GM12878 (cell line): Measurements from ENCODE around the gene CD96. TPM values are rescaled to one million over a fixed set of nuclear protein-coding genes. Genes with fewer than 3 reads are reported as not detected.

ENCODE experiments used
- ATAC-seq: fragments of 200-7000 bp; cut with Tn5 transposase; 3 replicates; pipeline ENCODE4 v1.9.1; 2020; ENCODE audit warnings: mild to moderate bottlenecking, moderate library complexity
- BruUV-seq: library from RNA; stranded (reverse); fragments of 400-500 nt; replicated peaks from 2 replicates; lab custom pipeline; 2021; lab: Mats Ljungman, UMichigan
- CTCF ChIA-PET: fragments of 300-600 bp; sonication (Branson Sonifier 250); formaldehyde crosslinking; extraction: SDS; loops from one replicate; lab custom pipeline; 2021; ENCODE audit warnings: inconsistent platforms; lab: Yijun Ruan, JAX
- POLR2A ChIA-PET: fragments of 350-600 bp; formaldehyde crosslinking; extraction: SDS; loops from one replicate; lab custom pipeline; 2021; ENCODE audit warnings: inconsistent platforms; lab: Charles Lee
- RAD21 ChIA-PET: fragments of 300-600 bp; sonication (Branson Sonifier 250); formaldehyde crosslinking; loops from one replicate; lab custom pipeline; 2023; ENCODE audit warnings: antibody characterized with exemption; ENCODE audit not compliant: unreplicated experiment; lab: Charles Lee
- SMC1A ChIA-PET: fragments of 300-600 bp; sonication (Branson Sonifier 250); formaldehyde crosslinking; loops from one replicate; lab custom pipeline; 2023; ENCODE audit not compliant: unreplicated experiment, uncharacterized antibody; lab: Charles Lee
- DNase-seq: peaks from one replicate; pipeline ENCODE4 v3.0.0-alpha.2; 2011; ENCODE audit warnings: low read depth, low spot score
- FAIRE-seq: peaks from 3 replicates; lab custom pipeline; 2011; peaks lifted over from hg19 to GRCh38; lab: Jason Lieb, UNC
- H2AFZ ChIP-seq: 2 replicates; pipeline ENCODE4 v1.6.0; 2011; ENCODE audit warnings: low read depth, low read length, control low read depth; ENCODE audit not compliant: control insufficient read depth
- H3K27ac ChIP-seq: 2 replicates; pipeline ENCODE4 v1.5.1; 2011; ENCODE audit warnings: control low read depth; ENCODE audit not compliant: control insufficient read depth, insufficient read depth
- H3K27me3 ChIP-seq, 2 experiments: replicated peaks in 1 of 2; 2 replicates each; pipeline versions ENCODE4 v1.6.0 to v1.6.1; 2011; ENCODE audit warnings: low read length in 1 of 2; ENCODE audit not compliant: control insufficient read depth in 2 of 2, insufficient read depth in 2 of 2
- H3K36me3 ChIP-seq, 2 experiments: 2 replicates each; pipeline ENCODE4 v1.5.1; 2011; ENCODE audit warnings: low read length in 1 of 2; ENCODE audit not compliant: control insufficient read depth in 2 of 2, insufficient read depth in 2 of 2
- H3K4me1 ChIP-seq: 2 replicates; pipeline ENCODE4 v1.6.1; 2011; ENCODE audit warnings: mild to moderate bottlenecking, low read length, moderate library complexity, mixed read lengths; ENCODE audit not compliant: control insufficient read depth, insufficient read depth
- H3K4me2 ChIP-seq: 2 replicates; pipeline ENCODE4 v1.6.0; 2011; ENCODE audit warnings: control low read depth; ENCODE audit not compliant: control insufficient read depth, insufficient read depth
- H3K4me3 ChIP-seq: fragments of 200-600 bp; sonication (generic); 2 replicates; pipeline ENCODE4 v1.5.1; 2016
- H3K79me2 ChIP-seq: 2 replicates; pipeline ENCODE4 v1.6.0; 2011; ENCODE audit warnings: low read length; ENCODE audit not compliant: control insufficient read depth, insufficient read depth
- H3K9ac ChIP-seq: 2 replicates; pipeline ENCODE4 v1.8.0; 2011; ENCODE audit warnings: low read length, control low read depth, mixed read lengths; ENCODE audit not compliant: control insufficient read depth, insufficient read depth
- H3K9me3 ChIP-seq: replicated peaks from 3 replicates; pipeline ENCODE4 v1.5.1; 2011; ENCODE audit warnings: mild to moderate bottlenecking, low read length; ENCODE audit not compliant: control insufficient read depth, insufficient read depth
- H4K20me1 ChIP-seq: 2 replicates; pipeline ENCODE4 v1.6.0; 2011; ENCODE audit not compliant: control insufficient read depth, insufficient read depth
- CBX3 ChIP-seq: fragments of 200-600 bp; sonication (generic); IDR thresholded peaks from 2 replicates; pipeline ENCODE4 v1.6.1; 2016; ENCODE audit warnings: low read depth, borderline replicate concordance
- EZH2 ChIP-seq: IDR thresholded peaks from 2 replicates; pipeline ENCODE4 v1.6.1; 2012; ENCODE audit warnings: low read depth, mild to moderate bottlenecking, control low read depth, inconsistent platforms, low read length, borderline replicate concordance; ENCODE audit not compliant: control insufficient read depth
- HDAC6 ChIP-seq: fragments of 200-600 bp; sonication (generic); IDR thresholded peaks from one replicate; pipeline ENCODE4 v1.8.0; 2017; ENCODE audit warnings: antibody characterized with exemption; ENCODE audit not compliant: unreplicated experiment
- IRF5 ChIP-seq: fragments of 450-650 bp; IDR thresholded peaks from 2 replicates; pipeline ENCODE4 v1.6.1; 2017; ENCODE audit warnings: borderline replicate concordance
- LARP7 ChIP-seq: fragments of 450-650 bp; IDR thresholded peaks from 2 replicates; pipeline ENCODE4 v1.6.1; 2017; ENCODE audit warnings: mild to moderate bottlenecking
- RUNX3 ChIP-seq: IDR thresholded peaks from 2 replicates; pipeline ENCODE4 v1.6.1; 2012; ENCODE audit warnings: low read length, inconsistent platforms
- TAF1 ChIP-seq: IDR thresholded peaks from 2 replicates; pipeline ENCODE4 v1.6.1; 2011; ENCODE audit warnings: mild to moderate bottlenecking, low read depth, low read length, borderline replicate concordance
- TBL1XR1 ChIP-seq: IDR thresholded peaks from 2 replicates; pipeline ENCODE4 v1.6.1; 2012; ENCODE audit warnings: low read depth, low read length, improper control_type of control experiment
- ZBTB40 ChIP-seq: fragments of 450-650 bp; IDR thresholded peaks from 2 replicates; pipeline ENCODE4 v1.6.1; 2016; ENCODE audit warnings: mild to moderate bottlenecking, moderate library complexity, borderline replicate concordance
- WGBS: methylation state at CpG from one replicate; pipeline ENCODE4 v1.1.6; 2016; ENCODE audit warnings: low lambda C conversion rate; ENCODE audit not compliant: insufficient replicate concordance, insufficient coverage; ENCODE audit errors: missing lambda C conversion rate; 5-methylcytosine and 5-hydroxymethylcytosine counted together
- in situ Hi-C: fragments of 300-500 bp; cut with MboI; formaldehyde crosslinking; loops from 9 replicates; pipeline ENCODE4 v1.14.3; 2018; ENCODE audit warnings: mixed read lengths
- intact Hi-C: fragments of 100-400 bp; cut with micrococcal nuclease; formaldehyde crosslinking; loops from one replicate; pipeline ENCODE4 v1.14.2; 2022; ENCODE audit not compliant: unreplicated experiment
- polyA plus RNA-seq, 11 experiments: library from polyadenylated mRNA; depleted of rRNA in 4 of 11; unstranded in 6 of 11; stranded (reverse) in 5 of 11; fragments of >200 nt; fragmentation: Nextera tagmentation in 4 of 11; fragmentation: Illumina TruSeq in 1 of 11; extraction: Ambion mirVana in 4 of 11; extraction: Trizol in 1 of 11; gene quantifications; 1 replicate in 1 of 11; 2 replicates in 10 of 11; pipeline versions ENCODE4 v1.2.1 to v1.2.3, GENCODE V29; 2011 to 2016; ENCODE audit warnings: inconsistent platforms in 2 of 11, missing spikeins in 2 of 11, low read depth in 1 of 11
- total RNA-seq, 4 experiments: library from RNA; depleted of rRNA in 3 of 4; stranded (reverse); fragments of >200 nt in 3 of 4; fragmentation: Illumina TruSeq in 1 of 4; extraction: Trizol in 1 of 4; gene quantifications; 2 replicates each; pipeline versions ENCODE4 v1.2.1 to v1.2.3, GENCODE V29; 2013 to 2021

Gene CD96
- total and polyA plus RNA-seq, 10 of the 15 experiments (the other 5 are each of a cell fraction or from before 2014, with no cell fraction given) = 0.13 to 10.1 (median 0.47) TPM

- Histone ChIP-seq H4K20me1 (no peaks in the 10 kb centered on the region), H3K4me2 (no peak overlapping the region), H3K4me1 (peaks cover 18% of the 10 kb centered on the region), H3K9ac (no peak overlapping the region), H2AFZ (no peak overlapping the region), H3K27ac (no peak overlapping the region), H3K27me3 (no peaks in the 10 kb centered on the region), H3K79me2 (no peaks in the 10 kb centered on the region), H3K9me3 (no peaks in the 10 kb centered on the region), H3K36me3 (no peaks in the 10 kb centered on the region), H3K4me3 (no peak overlapping the region)
- intact Hi-C loops = loop anchor here (10.0 kb wide), 1 partner anchor 457 kb away; no protein-coding TSS in a partner anchor
- DNase-seq = no peak
- TF ChIP-seq RUNX3 (no peak), IRF5 (no peak), CBX3 (no peak), EZH2 (no peak), LARP7 (no peak), HDAC6 (no peak), TAF1 (no peak), ZBTB40 (no peak), TBL1XR1 (no peak)
- RAD21 ChIA-PET = interaction anchor here (0.7 to 1.0 kb wide), 2 partner anchors 75 to 1224 kb away, joined by 3 read pairs; no protein-coding TSS in a partner anchor
- ATAC-seq = no peak
- no TSS peak for BruUV-seq
- POLR2A ChIA-PET = no interaction called here
- no peak for FAIRE-seq
- CTCF ChIA-PET = interaction anchor here (0.8 to 1.0 kb wide), 3 partner anchors 35 to 205 kb away, joined by 3 read pairs; no protein-coding TSS in a partner anchor
- WGBS = 57% methylated on average over 3 of the region's 3 CpGs
- in situ Hi-C loops = no loop called here
- SMC1A ChIA-PET = interaction anchor here (0.6 to 1.3 kb wide), 6 partner anchors 27 to 1949 kb away, joined by 3 to 5 read pairs (median 3); no protein-coding TSS in a partner anchor
Measured at GRCh38 chr3:111541391-111541790, 606 bp upstream of the CD96 start.
